ENCODE measurements around the gene IQGAP2.
"Not testable (repeated sequence)": the region's sequence is repeated elsewhere in the genome, so short reads cannot be mapped to it uniquely, and the experiment has no call there.

IQGAP2 gene

GRCh38 chr5:76427206-76428140 lies 24.4 kb downstream of the IQGAP2 start:
- DNase-seq (ENCODE audit: extremely low spot score), result no peak
- TF ChIP-seq PKNOX1 (IDR thresholded peaks at IDR 0.05), result no peak
- TF ChIP-seq FOXM1 (IDR thresholded peaks at IDR 0.05; ENCODE audit: borderline replicate concordance), result no peak
- TF ChIP-seq L3MBTL2 (conservative IDR thresholded peaks at IDR 0.05), result no peak
- ChIA-PET CTCF (interaction anchor here (0.6 kb wide), 1 partner anchor 76 kb away, joined by 7 read pairs; no protein-coding TSS in a partner anchor), POLR2A (no interaction called here)

- DNase-seq (ENCODE audit: extremely low spot score); POLR2A ChIA-PET; CTCF ChIA-PET: not testable (repeated sequence)
These were observed 25.5 kb downstream of the IQGAP2 start for GRCh38 chr5:76428550-76428949.

- ChIA-PET POLR2A (no interaction called here), CTCF (no interaction called here)
- TF ChIP-seq ARNT (IDR thresholded peaks at IDR 0.05) (no peak), FOXM1 (IDR thresholded peaks at IDR 0.05; ENCODE audit: borderline replicate concordance) (no peak), FOXK2 (IDR thresholded peaks at IDR 0.05) (no peak), NFRKB (IDR thresholded peaks at IDR 0.05) (no peak), BHLHE40 (IDR thresholded peaks at IDR 0.05; ENCODE audit: borderline replicate concordance) (no peak), SUZ12 (IDR thresholded peaks at IDR 0.05) (no peak), CTBP1 (IDR thresholded peaks at IDR 0.05; ENCODE audit: borderline replicate concordance) (no peak), LEF1 (IDR thresholded peaks at IDR 0.05; ENCODE audit: borderline replicate concordance) (no peak), SP1 (IDR thresholded peaks at IDR 0.05) (no peak), FOXA1 (IDR thresholded peaks at IDR 0.05) (no peak), ZNF384 (IDR thresholded peaks at IDR 0.05) (no peak), PKNOX1 (IDR thresholded peaks at IDR 0.05) (no peak), HDGF (IDR thresholded peaks at IDR 0.05; ENCODE audit: borderline replicate concordance) (no peak), L3MBTL2 (conservative IDR thresholded peaks at IDR 0.05) (no peak), TARDBP (IDR thresholded peaks at IDR 0.05) (no peak), ELF4 (IDR thresholded peaks at IDR 0.05) (no peak)
- no peak for DNase-seq (ENCODE audit: extremely low spot score)
These were observed 30.2 kb downstream of the IQGAP2 start for GRCh38 chr5:76433261-76433660.

- DNase-seq (ENCODE audit: extremely low spot score); CTCF ChIA-PET; POLR2A ChIA-PET: not testable (repeated sequence)
These were observed 34.4 kb downstream of the IQGAP2 start for GRCh38 chr5:76437507-76437906.

- CTCF ChIA-PET, result no interaction called here
- no peak for TF ChIP-seq NFRKB (IDR thresholded peaks at IDR 0.05)
- no peak for TF ChIP-seq LEF1 (IDR thresholded peaks at IDR 0.05; ENCODE audit: borderline replicate concordance)
- no peak for TF ChIP-seq BHLHE40 (IDR thresholded peaks at IDR 0.05; ENCODE audit: borderline replicate concordance)
- TF ChIP-seq HDGF (IDR thresholded peaks at IDR 0.05; ENCODE audit: borderline replicate concordance), result no peak
- no peak for TF ChIP-seq TARDBP (IDR thresholded peaks at IDR 0.05)
- no peak for TF ChIP-seq ARNT (IDR thresholded peaks at IDR 0.05)
- POLR2A ChIA-PET, result no interaction called here
- no peak for DNase-seq (ENCODE audit: extremely low spot score)
These were observed 34.9 kb downstream of the IQGAP2 start for GRCh38 chr5:76438025-76438424.

GRCh38 chr5:76439201-76439600 lies 36.1 kb downstream of the IQGAP2 start:
- POLR2A ChIA-PET, result no interaction called here
- CTCF ChIA-PET, result no interaction called here
- no peak for DNase-seq (ENCODE audit: extremely low spot score)
- TF ChIP-seq ZNF384 (IDR thresholded peaks at IDR 0.05) (no peak), HDGF (IDR thresholded peaks at IDR 0.05; ENCODE audit: borderline replicate concordance) (no peak), FOXM1 (IDR thresholded peaks at IDR 0.05; ENCODE audit: borderline replicate concordance) (no peak), ARNT (IDR thresholded peaks at IDR 0.05) (no peak), SP1 (IDR thresholded peaks at IDR 0.05) (no peak), FOXA1 (IDR thresholded peaks at IDR 0.05) (no peak), CTBP1 (IDR thresholded peaks at IDR 0.05; ENCODE audit: borderline replicate concordance) (no peak), TARDBP (IDR thresholded peaks at IDR 0.05) (no peak), FOXK2 (IDR thresholded peaks at IDR 0.05) (no peak), PKNOX1 (IDR thresholded peaks at IDR 0.05) (no peak), LEF1 (IDR thresholded peaks at IDR 0.05; ENCODE audit: borderline replicate concordance) (no peak), L3MBTL2 (conservative IDR thresholded peaks at IDR 0.05) (no peak), SUZ12 (IDR thresholded peaks at IDR 0.05) (no peak), ELF4 (IDR thresholded peaks at IDR 0.05) (no peak), BHLHE40 (IDR thresholded peaks at IDR 0.05; ENCODE audit: borderline replicate concordance) (no peak), NFRKB (IDR thresholded peaks at IDR 0.05) (no peak)

- TF ChIP-seq LEF1 (IDR thresholded peaks at IDR 0.05; ENCODE audit: borderline replicate concordance) (no peak), CTBP1 (IDR thresholded peaks at IDR 0.05; ENCODE audit: borderline replicate concordance) (no peak), SUZ12 (IDR thresholded peaks at IDR 0.05) (no peak), FOXK2 (IDR thresholded peaks at IDR 0.05) (no peak), FOXM1 (IDR thresholded peaks at IDR 0.05; ENCODE audit: borderline replicate concordance) (no peak), ARNT (IDR thresholded peaks at IDR 0.05) (no peak), SP1 (IDR thresholded peaks at IDR 0.05) (no peak), FOXA1 (IDR thresholded peaks at IDR 0.05) (no peak), HDGF (IDR thresholded peaks at IDR 0.05; ENCODE audit: borderline replicate concordance) (no peak), TARDBP (IDR thresholded peaks at IDR 0.05) (no peak), ZNF384 (IDR thresholded peaks at IDR 0.05) (no peak), PKNOX1 (IDR thresholded peaks at IDR 0.05) (no peak), BHLHE40 (IDR thresholded peaks at IDR 0.05; ENCODE audit: borderline replicate concordance) (no peak), NFRKB (IDR thresholded peaks at IDR 0.05) (no peak), L3MBTL2 (conservative IDR thresholded peaks at IDR 0.05) (no peak), ELF4 (IDR thresholded peaks at IDR 0.05) (no peak)
- DNase-seq (ENCODE audit: extremely low spot score), result no peak
- ChIA-PET POLR2A (no interaction called here), CTCF (no interaction called here)
These were observed 36.8 kb downstream of the IQGAP2 start for GRCh38 chr5:76439929-76440328.
